Measurements from ENCODE around the gene DAW1.

DNA sequence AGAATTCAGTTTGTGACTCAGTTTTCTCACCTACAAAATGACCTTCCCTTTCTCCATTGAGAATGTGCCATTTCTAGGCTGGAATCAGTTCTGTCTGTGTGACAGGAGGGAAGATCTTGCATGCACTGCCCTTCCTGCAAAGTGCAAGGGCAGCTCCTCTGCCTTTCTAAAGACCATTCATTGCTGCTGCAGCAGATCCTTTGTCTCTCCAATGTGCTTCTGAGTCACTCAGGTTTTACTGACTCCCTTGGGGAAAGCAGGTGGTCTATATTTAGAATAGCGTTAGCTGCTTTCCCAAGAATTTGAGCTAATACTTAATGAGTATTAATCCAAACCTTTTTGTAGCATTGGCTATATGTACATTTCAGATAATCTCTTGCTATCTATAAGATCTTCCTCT, 62.5 kb downstream of the DAW1 start:
- TF ChIP-seq EZH2phosphoT487 (IDR thresholded peaks at IDR 0.05; ENCODE audit: borderline replicate concordance, low read length): no peak
- TF ChIP-seq, protein P1, sequence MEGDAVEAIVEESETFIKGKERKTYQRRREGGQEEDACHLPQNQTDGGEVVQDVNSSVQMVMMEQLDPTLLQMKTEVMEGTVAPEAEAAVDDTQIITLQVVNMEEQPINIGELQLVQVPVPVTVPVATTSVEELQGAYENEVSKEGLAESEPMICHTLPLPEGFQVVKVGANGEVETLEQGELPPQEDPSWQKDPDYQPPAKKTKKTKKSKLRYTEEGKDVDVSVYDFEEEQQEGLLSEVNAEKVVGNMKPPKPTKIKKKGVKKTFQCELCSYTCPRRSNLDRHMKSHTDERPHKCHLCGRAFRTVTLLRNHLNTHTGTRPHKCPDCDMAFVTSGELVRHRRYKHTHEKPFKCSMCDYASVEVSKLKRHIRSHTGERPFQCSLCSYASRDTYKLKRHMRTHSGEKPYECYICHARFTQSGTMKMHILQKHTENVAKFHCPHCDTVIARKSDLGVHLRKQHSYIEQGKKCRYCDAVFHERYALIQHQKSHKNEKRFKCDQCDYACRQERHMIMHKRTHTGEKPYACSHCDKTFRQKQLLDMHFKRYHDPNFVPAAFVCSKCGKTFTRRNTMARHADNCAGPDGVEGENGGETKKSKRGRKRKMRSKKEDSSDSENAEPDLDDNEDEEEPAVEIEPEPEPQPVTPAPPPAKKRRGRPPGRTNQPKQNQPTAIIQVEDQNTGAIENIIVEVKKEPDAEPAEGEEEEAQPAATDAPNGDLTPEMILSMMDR (conservative IDR thresholded peaks at IDR 0.05; ENCODE audit: low read depth, low read length): no peak

Data from PC-3 (cell line).